Lower leg skin (tissue), 3 donors: ENCODE results near the gene FGGY.

Experiments used
- CTCF ChIP-seq, 3 donors: fragments of 450-650 bp; IDR thresholded peaks; one replicate each; pipeline ENCODE4 v1.5.1; 2016; ENCODE audit warnings: antibody characterized with exemption in 3 of 3, mild to moderate bottlenecking in 3 of 3, moderate library complexity in 2 of 3
- POLR2A ChIP-seq, 2 donors: fragments of 450-650 bp; IDR thresholded peaks; one replicate each; pipeline ENCODE4 v1.6.1; 2016 to 2017; ENCODE audit warnings: antibody characterized with exemption in 2 of 2, mild to moderate bottlenecking in 1 of 2, moderate library complexity in 1 of 2

GRCh38 chr1:59683197-59683596 lies 386.3 kb downstream of the FGGY start:
- TF ChIP-seq CTCF (IDR thresholded peaks at IDR 0.05): no peak
- no peak for TF ChIP-seq POLR2A (IDR thresholded peaks at IDR 0.05)
